GM23248 (cell line): ENCODE results near the gene TTK. TPM values are rescaled to one million over a fixed set of nuclear protein-coding genes. Genes with fewer than 3 reads are reported as not detected.

Experiments used
- DNase-seq: peaks from one replicate; pipeline ENCODE4 v3.0.0-alpha.2; 2015
- H2AFZ ChIP-seq: fragments of 200-600 bp; sonication (generic); 2 replicates; pipeline ENCODE4 v1.6.1; 2016; ENCODE audit warnings: antibody characterized with exemption
- H3F3A ChIP-seq: fragments of 200-600 bp; sonication (generic); 2 replicates; pipeline ENCODE4 v1.6.1; 2016; ENCODE audit warnings: mild to moderate bottlenecking, antibody characterized with exemption, mixed run types; ENCODE audit not compliant: insufficient read depth
- H3K27ac ChIP-seq: fragments of 200-600 bp; sonication (generic); 2 replicates; pipeline ENCODE4 v1.5.1; 2016; ENCODE audit warnings: mild to moderate bottlenecking
- H3K27me3 ChIP-seq: fragments of 200-600 bp; sonication (generic); replicated peaks from 2 replicates; pipeline ENCODE4 v1.6.1; 2016; ENCODE audit warnings: mild to moderate bottlenecking; ENCODE audit not compliant: insufficient read depth
- H3K36me3 ChIP-seq: fragments of 200-600 bp; sonication (generic); 2 replicates; pipeline ENCODE4 v1.6.1; 2016; ENCODE audit warnings: low read depth, mild to moderate bottlenecking
- H3K4me1 ChIP-seq: fragments of 200-600 bp; sonication (generic); 2 replicates; pipeline ENCODE4 v1.6.1; 2016; ENCODE audit warnings: mild to moderate bottlenecking; ENCODE audit not compliant: insufficient read depth
- H3K4me2 ChIP-seq: fragments of 200-600 bp; sonication (generic); one replicate; pipeline ENCODE4 v1.6.1; 2016; ENCODE audit warnings: mild to moderate bottlenecking; ENCODE audit not compliant: unreplicated experiment
- H3K4me3 ChIP-seq: fragments of 200-600 bp; sonication (generic); 2 replicates; pipeline ENCODE4 v1.5.1; 2016; ENCODE audit warnings: mild to moderate bottlenecking
- H3K79me2 ChIP-seq: fragments of 200-600 bp; sonication (generic); 2 replicates; pipeline ENCODE4 v1.6.1; 2016; ENCODE audit warnings: mild to moderate bottlenecking; ENCODE audit not compliant: insufficient read depth
- H3K9ac ChIP-seq: fragments of 200-600 bp; sonication (generic); 2 replicates; pipeline ENCODE4 v1.6.1; 2016; ENCODE audit warnings: mild to moderate bottlenecking
- H3K9me2 ChIP-seq: fragments of 200-600 bp; sonication (generic); 2 replicates; pipeline ENCODE4 v1.6.1; 2016; ENCODE audit warnings: mixed run types, mild to moderate bottlenecking, moderate library complexity; ENCODE audit not compliant: insufficient read depth
- H3K9me3 ChIP-seq: fragments of 200-600 bp; sonication (generic); one replicate; pipeline ENCODE4 v1.6.1; 2017; ENCODE audit warnings: low read depth
- H4K20me1 ChIP-seq: fragments of 200-600 bp; sonication (generic); 2 replicates; pipeline ENCODE4 v1.6.0; 2016; ENCODE audit not compliant: insufficient read depth
- EZH2 ChIP-seq: fragments of 200-600 bp; sonication (generic); IDR thresholded peaks from 2 replicates; pipeline ENCODE4 v1.6.1; 2018; ENCODE audit warnings: antibody characterized with exemption, mild to moderate bottlenecking; ENCODE audit not compliant: insufficient read depth, poor library complexity, severe bottlenecking
- EZH2phosphoT487 ChIP-seq: fragments of 200-600 bp; sonication (generic); IDR thresholded peaks from 2 replicates; pipeline ENCODE4 v1.6.1; 2018; ENCODE audit warnings: antibody characterized with exemption, moderate library complexity, mild to moderate bottlenecking, low read depth; ENCODE audit not compliant: insufficient read depth
- in situ Hi-C: fragments of 300-500 bp; cut with MboI; formaldehyde crosslinking; loops from 2 replicates; pipeline ENCODE4 v1.15.0; 2020
- polyA plus RNA-seq: library from polyadenylated mRNA; unstranded; fragments of >200 nt; fragmentation: Nextera tagmentation; extraction: Ambion mirVana; gene quantifications from 2 replicates; pipeline ENCODE4 v1.2.1, GENCODE V29; 2016
- total RNA-seq: library from RNA; depleted of rRNA; stranded (reverse); fragments of >200 nt; shearing (Covaris generic); gene quantifications from 2 replicates; pipeline ENCODE4 v1.2.3, GENCODE V29; 2014; rRNA removed

Gene TTK
- total and polyA plus RNA-seq, 2 experiments from 2014 or later: 8.7 to 12.0 TPM

DNA sequence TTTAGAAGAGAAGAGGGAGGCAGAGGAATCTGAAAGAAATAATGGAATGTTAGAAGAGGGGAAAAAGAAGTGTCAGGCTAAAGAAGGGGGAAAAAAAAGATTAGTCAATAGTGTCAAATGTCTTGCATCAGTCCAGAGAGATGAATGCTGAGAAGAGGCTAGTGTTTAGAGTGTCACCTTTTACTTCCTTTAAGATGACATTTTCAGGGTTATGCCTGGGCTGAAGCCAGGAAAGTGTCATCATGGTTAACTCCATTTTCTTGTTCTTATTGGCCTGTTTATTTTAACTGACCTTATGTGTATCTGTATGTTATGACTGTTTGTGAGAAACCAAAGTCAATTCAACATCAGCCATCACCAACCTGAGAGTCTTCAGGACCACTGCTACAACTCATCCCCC lies 87.1 kb downstream of the TTK start:
- H3K9ac ChIP-seq: no peak overlapping the region
- no peaks in the 10 kb centered on the region for H3F3A ChIP-seq
- H4K20me1 ChIP-seq: no peaks in the 10 kb centered on the region
- no peak overlapping the region for H3K27ac ChIP-seq
- no peak overlapping the region for H3K4me2 ChIP-seq
- H3K4me1 ChIP-seq: no peaks in the 10 kb centered on the region
- H3K79me2 ChIP-seq: no peaks in the 10 kb centered on the region
- no peak overlapping the region for H2AFZ ChIP-seq
- no peak overlapping the region for H3K4me3 ChIP-seq
- no peaks in the 10 kb centered on the region for H3K36me3 ChIP-seq
- no peaks in the 10 kb centered on the region for H3K27me3 ChIP-seq
- DNase-seq: no peak
- H3K9me2 ChIP-seq: no peaks in the 10 kb centered on the region
- in situ Hi-C loops: no loop called here
- no peaks in the 10 kb centered on the region for H3K9me3 ChIP-seq
- no peak for TF ChIP-seq EZH2
- no peak for TF ChIP-seq EZH2phosphoT487

Other genes starting within 250 kb of the TTK start
- 7.0 and 8.5 TPM in 2 replicates for gene ELOVL4, start 57.1 kb upstream of the TTK start, total RNA-seq
- gene ELOVL4, start 57.1 kb upstream of the TTK start, polyA plus RNA-seq: 12.5 TPM in 2 replicates
- gene BCKDHB, start 102.0 kb downstream of the TTK start, total RNA-seq: 18.4 and 22.4 TPM in 2 replicates
- gene BCKDHB, start 102.0 kb downstream of the TTK start, polyA plus RNA-seq: 33.8 and 35.7 TPM in 2 replicates